AG10803 (cell line): ENCODE measurements around the gene ANKS6.
A peak's percentile ranks its signal among the peaks of the same experiment; 100 is the strongest.

Source experiments
- DNase-seq: peaks from one replicate; pipeline ENCODE4 v3.0.0; 2010; ENCODE audit warnings: low read depth
- H3K4me3 ChIP-seq: 2 replicates; pipeline ENCODE4 v1.5.1; 2011; ENCODE audit warnings: mild to moderate bottlenecking, low read length, control low read depth
- TF ChIP-seq, protein P1 (sequence below): conservative IDR thresholded peaks from 2 replicates; pipeline ENCODE4 v1.5.1; 2011; ENCODE audit warnings: mild to moderate bottlenecking, low read length, control low read depth, inconsistent platforms

The ANKS6 gene

DNA sequence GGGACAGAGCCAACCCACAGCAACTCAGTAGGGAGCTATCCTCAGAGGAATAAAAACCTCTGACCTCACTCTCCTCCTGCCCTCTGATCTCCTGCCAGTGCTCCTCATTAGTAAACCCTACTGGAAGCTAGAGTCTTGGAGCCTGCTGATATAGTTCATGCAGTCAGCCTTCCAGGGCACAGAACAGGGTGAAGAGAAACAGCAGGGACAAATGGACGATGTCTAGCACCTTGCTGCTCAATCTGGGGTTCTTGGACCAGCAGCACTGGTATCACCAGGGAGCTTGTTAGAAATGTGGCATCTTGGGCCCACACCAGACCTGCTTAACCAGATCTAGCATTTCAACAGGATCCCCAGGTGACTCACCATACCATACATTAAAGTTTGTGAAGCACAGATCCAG is 5.6 kb upstream of the ANKS6 start:
- peak; percentile 15 for DNase-seq
- TF ChIP-seq, protein P1, sequence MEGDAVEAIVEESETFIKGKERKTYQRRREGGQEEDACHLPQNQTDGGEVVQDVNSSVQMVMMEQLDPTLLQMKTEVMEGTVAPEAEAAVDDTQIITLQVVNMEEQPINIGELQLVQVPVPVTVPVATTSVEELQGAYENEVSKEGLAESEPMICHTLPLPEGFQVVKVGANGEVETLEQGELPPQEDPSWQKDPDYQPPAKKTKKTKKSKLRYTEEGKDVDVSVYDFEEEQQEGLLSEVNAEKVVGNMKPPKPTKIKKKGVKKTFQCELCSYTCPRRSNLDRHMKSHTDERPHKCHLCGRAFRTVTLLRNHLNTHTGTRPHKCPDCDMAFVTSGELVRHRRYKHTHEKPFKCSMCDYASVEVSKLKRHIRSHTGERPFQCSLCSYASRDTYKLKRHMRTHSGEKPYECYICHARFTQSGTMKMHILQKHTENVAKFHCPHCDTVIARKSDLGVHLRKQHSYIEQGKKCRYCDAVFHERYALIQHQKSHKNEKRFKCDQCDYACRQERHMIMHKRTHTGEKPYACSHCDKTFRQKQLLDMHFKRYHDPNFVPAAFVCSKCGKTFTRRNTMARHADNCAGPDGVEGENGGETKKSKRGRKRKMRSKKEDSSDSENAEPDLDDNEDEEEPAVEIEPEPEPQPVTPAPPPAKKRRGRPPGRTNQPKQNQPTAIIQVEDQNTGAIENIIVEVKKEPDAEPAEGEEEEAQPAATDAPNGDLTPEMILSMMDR = no peak
- no peak overlapping the region for H3K4me3 ChIP-seq

DNA sequence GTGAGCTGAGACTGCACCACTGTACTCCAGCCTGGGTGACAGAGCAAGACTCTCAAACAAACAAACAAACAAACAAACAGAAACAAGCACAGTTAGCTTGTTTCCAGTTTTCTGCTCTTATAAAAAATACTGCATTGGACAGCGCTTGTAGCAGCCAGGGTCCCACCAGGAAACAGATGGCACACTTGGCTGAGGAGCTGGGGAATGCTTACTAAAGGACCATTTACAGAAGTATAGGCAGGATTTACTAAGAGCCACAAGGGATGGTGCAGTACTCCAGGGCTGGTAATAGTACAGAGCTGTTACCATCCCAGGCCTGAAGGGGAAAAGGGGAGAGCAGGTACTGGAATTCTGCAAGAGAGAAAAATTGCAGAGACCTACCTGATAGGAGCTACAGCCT is 5.2 kb upstream of the ANKS6 start:
- no peak overlapping the region for H3K4me3 ChIP-seq
- TF ChIP-seq, protein P1 = no peak
- DNase-seq = no peak

DNA sequence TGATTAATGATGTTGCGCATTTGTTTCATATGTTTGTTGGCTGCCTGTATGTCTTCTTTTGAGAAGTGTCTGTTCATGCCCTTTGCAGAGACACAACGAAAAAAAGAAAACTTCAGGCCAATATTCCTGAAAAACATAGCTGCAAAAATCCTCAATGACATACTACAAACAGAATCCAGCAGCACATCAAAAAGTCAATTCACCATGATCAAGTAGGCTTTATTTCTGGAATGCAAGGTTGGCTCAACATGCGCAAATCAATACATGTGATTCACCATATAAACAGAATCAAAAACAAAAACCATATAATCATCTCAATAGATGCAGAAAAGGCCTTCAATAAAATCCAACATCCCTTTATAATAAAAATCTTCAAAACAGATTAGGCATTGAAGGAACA is 1.9 kb upstream of the ANKS6 start:
- DNase-seq = no peak
- TF ChIP-seq, protein P1 = no peak
- no peak overlapping the region for H3K4me3 ChIP-seq

DNA sequence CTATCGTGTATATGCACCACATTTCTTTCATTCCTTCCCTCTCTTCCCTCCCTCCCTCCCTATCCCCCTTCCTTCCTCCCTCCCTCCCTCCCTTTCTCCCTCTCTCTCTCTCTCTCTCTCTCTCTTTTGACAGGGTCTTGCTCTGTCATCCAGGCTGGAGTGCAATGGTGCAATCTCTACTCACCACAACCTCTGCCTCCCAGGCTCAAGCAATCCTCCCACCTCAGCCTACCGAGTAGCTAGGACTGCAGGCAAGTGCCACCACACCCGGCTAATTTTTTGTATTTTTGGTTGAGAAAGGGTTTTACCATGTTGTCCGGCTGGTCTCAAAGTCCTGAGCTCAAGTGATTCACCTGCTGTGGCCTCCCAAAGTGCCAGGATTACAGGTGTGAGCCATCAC is 1.1 kb upstream of the ANKS6 start:
- H3K4me3 ChIP-seq = no peak overlapping the region
- no peak for DNase-seq
- TF ChIP-seq, protein P1 = no peak

DNA sequence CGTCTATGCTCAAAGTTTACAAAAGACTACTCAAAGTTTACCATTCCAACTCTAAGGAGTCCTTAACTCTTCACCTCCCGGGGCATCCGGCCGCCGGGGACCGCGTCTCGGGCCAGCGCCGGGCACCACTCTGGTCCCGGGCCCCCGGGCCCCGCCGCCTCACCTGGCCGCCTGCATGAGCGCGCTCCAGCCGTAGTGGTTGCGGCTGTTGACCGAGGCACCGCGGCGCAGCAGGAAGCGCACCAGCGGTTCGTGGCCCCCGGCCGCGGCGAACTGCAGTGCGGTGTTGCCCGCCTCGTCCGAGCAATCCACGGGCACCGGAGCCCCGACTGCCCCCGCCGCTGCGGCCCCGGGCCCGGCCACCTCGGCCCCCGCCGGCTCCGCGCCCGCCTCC is 388 bp downstream of the ANKS6 start:
- DNase-seq = peak; percentile 6
- TF ChIP-seq, protein P1 = no peak
- H3K4me3 ChIP-seq = peak overlapping the region; percentile 61

DNA sequence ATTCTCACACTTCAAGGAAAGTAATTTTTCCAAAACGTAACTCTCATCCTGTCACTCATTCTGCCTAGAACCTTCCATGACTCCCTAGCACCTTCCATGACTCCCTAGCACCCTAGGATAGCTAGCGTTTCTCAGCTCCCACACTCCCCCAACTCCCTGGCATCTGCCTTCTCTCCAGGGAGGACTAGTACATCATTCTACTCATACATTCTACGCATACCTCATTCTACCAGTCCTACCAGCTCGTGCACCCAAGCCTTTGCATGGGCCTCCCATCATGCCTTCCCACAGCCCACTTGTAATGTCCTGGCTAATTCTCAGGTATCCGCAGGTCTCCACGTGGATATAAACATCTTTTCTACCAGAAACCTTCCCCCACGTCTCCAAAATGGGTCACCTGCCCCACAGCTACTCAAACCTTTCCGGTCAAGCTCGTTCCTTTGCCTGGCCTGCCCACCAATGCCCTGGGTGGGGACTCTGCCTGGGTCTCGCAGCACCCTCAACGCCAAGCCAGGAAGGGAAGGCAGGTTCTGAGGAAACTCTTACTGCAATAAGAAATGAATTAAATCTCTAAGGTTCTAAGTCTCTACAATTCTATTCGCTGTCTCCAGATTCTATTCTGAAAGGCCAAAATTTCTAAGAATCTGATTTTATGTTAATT is 930 bp downstream of the ANKS6 start:
- no peak for DNase-seq
- peak overlapping the region; percentile 61 for H3K4me3 ChIP-seq
- TF ChIP-seq, protein P1 = no peak

DNA sequence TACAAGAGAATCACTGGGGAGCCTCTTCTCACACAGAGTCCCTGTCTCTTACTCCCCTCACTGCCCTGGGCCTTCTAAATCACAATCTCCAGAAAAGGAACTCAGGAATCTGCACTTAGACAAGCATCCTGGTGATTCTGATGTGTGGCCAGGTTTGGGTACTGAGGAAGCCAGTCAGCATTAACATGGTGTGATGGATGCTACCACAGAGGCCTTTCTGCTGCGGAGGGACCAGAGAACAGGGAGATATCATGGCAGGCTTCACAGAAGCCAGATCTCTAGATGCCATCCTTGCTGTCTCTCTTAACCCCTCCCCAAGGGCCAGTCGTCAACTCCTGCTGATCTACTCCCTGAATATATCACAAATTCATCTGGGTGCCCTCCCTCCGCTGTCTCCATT is 1.6 kb downstream of the ANKS6 start:
- no peak for DNase-seq
- TF ChIP-seq, protein P1 = no peak
- no peak overlapping the region; the same call in 1 of the 2 replicates for H3K4me3 ChIP-seq
